HG02973 (cell line): ENCODE data around the gene SYCP2L.
A peak's percentile ranks its signal among the peaks of the same experiment; 100 is the strongest.
"Not testable (repeated sequence)": the region's sequence is repeated elsewhere in the genome, so short reads cannot be mapped to it uniquely, and the experiment has no call there.

ENCODE experiments used
- ATAC-seq: cut with Tn5 transposase; IDR thresholded peaks from one replicate; pipeline ENCODE4 v1.9.1; 2021; ENCODE audit warnings: moderate library complexity; ENCODE audit not compliant: unreplicated experiment

The SYCP2L gene

DNA sequence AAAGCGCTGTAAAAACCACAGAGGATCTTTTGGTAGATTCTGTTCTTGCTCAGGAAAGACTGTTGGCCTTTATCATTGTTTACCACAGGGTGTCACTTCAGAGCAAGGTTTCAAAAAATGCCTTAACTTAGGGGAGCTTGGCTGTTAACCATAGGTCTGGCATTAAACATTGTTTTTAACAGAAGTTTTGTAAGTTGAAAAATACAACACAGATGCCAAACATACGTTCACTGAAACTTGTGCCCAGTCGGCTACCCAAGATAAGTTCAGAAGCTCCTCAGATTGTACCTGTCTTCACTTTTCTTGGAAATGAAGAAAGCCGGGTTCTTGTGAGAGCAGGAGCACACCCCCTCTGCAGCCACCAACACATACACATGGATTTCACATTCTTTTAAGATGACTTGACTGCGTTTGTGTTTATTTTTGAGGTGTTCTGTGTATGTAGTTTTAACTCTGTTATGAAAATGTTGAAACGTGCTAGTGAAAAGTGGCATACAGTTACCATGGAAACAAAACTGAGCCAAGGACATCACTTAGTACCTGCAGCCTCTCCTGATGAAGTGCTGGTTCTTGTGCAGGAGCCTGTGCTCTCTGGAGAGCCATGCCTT lies 64.9 kb downstream of the SYCP2L start:
- ATAC-seq, result no peak

DNA sequence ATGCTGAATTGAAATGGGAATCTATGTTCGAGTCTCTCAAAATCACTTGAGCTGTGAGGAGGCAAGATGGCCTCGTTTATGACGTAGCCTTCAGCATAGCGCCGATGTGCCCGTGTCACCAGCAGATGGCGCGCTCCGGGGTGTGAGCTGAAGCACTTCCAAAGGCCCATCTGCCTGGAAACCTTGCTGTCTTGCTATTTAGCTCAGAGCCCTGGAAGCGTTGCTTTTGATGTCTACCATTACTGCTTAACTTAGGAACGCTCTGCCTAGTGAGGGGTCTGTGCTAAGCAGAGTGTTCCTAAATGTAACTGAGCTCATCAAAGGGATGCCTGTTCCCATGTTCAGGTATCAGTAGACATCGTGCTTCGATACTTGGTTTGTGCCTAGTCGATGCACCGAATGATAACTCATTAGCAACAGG lies 67.7 kb downstream of the SYCP2L start:
- ATAC-seq, result peak; percentile 83

DNA sequence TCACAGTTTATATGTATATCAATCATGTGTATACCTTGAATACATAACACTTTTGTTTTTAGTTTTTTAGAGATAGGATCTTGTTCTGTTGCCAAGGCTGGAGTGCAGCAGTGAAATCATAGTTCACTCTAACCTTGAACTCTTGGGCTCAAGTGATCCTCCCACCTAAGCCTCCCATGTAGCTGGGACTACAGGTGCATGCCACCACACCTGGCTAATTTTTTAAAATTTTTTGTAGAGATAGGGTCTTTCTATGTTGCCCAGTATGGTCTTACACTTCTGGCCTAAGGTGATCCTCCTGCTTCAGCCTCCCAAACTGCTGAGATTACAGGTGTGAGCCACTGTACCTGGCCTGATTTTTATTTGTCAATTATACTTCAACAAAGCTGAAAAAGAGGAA lies 69.9 kb downstream of the SYCP2L start:
- no peak for ATAC-seq

DNA sequence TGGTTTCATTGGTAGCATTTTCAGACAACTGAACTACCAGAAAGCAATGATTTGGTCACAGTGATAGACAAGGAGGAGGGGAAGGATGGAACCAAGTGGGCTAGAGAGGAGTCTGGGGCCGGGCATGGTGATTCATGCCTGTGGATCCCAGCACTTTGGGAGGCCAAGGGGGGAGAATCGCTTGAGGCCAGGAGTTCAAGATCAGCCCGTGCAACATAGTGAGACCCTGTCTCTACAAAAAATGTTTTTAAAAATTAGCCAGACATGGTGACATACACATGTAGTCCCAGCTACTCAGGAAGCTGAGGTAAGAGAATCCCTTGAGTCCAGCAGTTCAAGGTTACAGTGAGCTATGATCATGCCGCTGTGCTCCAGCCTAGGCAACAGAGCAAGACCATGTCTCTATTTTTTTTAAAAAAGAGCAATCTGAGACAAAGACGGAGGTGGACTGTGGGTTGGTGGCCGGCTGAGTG lies 70.6 kb downstream of the SYCP2L start:
- ATAC-seq, result no peak

DNA sequence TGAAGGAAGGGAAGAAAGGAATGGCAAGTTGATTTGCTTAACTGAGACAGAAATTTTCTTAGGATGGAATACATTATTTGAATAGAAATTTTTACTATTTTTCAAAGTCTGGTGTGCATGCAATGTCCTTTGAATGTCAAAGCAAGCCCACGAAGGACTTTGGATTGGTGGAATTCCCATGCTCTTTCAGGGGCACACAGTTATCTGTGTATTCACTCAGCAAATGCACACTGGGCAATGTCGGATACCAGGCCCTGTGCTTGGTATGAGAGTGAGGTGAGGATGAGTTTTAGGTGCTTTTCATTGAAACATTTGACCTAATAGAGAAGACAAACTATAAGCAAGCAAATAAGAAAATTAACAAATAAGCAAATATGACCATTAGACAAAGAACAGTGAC lies 73.3 kb downstream of the SYCP2L start:
- no peak for ATAC-seq

DNA sequence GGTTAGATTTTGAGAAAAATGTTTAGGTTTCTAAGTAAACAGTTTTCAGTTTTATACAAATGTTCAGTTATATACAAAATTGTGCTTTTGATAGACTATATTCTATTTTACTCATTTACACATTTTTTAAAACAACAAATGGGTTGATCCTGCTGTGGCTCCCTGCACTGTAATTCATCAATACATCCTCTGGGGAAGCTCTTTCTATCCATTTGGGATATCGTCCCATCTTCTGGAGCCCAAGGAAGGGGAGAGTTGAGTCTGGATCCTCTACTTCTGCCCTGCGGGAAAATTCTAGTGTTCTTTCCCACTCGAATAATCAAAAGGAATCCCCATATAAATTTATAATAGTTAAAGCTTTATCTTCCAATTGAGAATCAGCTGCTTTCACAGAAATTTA lies 75.0 kb downstream of the SYCP2L start:
- ATAC-seq, result no peak

DNA sequence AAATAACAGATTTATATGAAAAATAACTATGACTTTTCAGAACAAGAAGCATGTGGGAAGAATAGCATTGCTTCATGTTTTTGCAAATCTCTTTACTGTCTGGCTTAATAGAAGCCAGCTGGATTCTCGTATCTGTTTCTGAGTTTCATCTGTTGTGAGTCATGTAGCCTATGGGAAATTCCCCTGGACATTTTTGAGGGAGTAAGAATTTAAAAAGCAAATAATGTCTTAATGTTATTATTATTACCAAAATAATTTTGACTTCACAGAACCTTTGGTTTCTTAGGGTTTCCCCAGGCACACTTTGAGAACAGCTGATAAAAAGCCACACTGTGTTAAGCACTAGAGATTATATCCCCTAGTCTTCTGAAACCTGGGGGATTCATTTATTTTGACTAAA lies 75.8 kb downstream of the SYCP2L start:
- peak; percentile 61 for ATAC-seq

DNA sequence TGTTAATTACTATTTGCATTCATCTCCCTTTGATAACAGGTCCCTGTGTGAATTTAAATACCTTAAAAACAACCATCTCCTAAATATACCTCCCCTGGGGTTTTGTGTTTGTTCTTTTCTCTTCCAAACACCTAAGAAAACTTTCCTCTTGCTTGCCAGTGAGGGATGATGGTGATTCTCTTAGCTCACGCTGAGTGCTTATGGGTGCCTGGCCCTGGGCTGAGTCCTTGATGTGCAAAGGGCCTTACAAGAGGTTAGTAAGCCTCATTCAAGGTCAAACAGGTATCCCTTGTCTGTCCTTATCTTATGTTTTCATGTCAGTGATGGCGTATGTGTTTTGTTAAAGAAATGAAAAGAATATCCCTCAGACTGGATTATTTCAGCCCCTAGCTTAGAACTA lies 76.3 kb downstream of the SYCP2L start:
- ATAC-seq, result no peak

DNA sequence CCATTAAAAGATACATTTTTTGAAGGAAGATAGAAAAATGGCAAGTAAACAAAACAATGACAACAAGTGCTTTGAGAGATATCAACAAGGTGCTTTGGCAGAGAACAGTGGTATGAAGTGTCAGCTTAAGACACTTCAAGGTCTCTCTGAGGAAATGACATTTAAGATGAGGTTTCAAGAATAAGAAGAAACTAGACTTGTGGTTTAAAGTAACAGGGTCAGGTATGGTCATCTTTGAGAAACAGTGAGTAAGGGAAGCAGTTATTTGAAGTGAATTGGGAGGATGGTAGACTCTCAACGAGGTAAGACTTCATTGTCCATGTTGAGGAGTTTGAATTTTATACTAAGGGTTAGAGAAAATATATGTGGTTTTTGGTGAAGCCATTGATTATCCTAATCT lies 77.8 kb downstream of the SYCP2L start:
- peak; percentile 97 for ATAC-seq

DNA sequence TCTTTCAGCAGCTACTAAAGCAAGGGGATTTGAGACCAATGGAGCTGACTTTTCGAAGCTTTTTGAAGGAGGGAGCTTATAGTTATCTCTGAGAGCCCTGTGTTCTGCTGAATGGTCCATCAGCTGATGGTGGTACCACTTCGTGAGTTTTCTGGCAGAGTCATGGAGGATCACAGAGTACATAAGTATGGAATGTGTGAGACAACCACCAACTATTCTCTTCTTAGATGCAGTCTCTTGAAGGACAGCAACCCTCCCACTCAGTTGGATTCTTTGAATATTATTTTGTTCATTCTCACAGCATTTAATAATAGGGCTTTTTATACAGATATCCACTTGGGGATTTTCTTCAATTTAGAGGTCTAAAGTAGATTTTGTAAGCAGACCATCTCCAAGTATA lies 81.9 kb downstream of the SYCP2L start:
- no peak for ATAC-seq

DNA sequence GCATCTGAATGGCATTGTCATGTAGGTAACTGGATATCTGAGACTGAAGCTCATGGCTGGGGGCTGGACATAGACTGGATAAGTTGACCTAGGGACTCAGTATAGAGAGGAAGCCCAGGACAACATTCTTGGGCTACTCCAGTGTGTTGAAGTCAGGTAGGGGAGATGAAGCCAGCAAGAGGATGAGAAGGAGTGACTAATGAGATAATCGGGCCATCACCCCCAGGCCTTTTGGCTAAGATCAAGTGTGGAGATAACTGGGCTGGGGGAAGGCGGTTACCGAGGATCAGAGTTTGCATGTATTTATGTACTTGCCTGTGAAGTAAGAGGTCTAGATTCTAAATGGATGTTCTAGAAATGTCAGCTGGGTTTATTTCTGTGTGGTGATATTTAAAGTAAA lies 83.9 kb downstream of the SYCP2L start:
- ATAC-seq, result no peak

DNA sequence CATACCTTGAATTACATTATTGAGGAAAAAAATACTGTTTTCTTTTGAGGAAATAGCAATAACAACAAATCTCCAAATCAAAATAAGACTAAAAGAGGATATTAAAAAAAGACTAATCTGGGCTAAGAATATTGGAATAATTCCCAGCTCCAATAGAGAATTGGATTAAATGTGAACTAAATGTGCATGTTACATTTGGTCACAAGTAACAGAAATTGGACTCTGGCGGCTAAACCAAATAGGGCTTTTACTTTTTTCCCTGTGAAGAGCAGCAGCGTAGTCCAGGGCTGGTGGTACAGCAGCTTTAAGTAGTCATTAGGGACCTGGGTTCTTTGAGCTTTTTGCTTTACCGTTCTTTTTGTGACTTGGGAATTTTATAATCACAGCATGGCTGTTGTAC lies 85.3 kb downstream of the SYCP2L start:
- no peak for ATAC-seq

DNA sequence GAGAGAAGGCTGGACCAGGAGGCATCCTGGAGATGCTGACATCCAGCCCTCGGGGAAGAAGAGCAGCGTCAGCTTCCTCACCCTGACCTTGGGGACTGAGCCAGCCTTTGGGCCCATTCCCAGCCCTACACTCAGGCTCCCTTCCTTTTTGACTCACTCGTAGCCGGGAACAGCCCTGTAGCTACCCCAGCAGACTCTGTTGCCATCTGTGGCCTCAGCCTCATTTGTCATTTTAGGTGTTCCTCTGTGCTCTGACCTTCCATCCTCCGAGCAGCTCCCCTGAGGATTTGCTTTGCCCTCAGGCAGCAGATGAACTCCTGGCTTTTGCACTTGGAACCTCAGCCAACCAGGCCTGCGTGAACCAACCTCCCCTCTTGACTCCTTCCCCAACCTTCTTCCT lies 89.7 kb downstream of the SYCP2L start:
- no peak for ATAC-seq

DNA sequence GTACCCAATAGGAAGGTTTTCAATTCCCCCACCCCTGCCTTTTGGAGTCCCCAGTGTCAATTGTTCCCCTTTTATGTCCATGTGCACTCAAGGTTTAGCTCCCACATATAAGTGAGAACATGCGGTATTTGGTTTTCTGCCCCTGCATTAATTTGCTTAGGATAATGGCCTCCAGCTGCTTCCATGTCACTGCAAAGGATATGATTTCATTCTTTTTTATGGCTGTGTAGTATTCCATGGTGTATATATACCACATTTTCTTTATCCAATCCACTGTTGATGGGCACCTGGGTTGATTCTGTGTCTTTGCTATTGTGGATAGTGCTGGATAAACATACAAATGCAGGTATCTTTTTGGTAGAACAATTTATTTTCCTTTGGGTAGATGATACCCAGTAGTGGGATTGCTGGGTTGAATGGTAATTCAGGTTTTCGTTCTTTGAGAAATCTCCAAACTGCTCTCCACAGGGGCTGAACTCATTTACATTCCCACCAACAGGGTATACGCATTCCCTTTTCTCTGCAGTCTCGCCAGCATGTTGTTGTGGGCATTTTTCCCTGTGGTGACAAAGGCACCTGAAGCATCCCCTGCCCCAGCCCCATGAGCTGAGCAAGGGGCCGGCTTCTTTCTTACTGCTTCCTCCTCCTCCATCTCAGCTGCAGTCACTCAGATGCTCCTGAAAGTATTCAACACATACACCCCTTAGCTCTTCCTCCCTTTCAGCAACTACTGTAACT lies 90.5 kb downstream of the SYCP2L start:
- no peak for ATAC-seq

DNA sequence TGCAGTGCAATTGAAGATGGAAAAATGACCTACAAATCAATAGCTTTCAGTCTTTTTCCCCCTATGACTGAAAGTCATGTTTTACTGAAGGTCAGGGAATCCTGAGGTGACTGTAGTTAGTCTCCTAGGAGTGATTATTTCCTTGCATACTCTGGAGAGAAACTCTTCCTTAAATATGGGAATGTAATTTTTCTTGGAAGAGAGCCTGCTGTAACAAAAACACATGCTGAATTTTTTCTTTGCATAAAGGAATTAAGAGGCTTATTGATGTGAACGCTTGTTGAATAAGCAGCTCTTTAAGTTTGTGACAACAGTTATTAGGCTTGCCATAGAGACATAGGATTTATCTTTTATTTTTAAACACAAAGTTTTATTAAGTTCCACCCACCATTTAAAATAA lies 92.8 kb downstream of the SYCP2L start:
- no peak for ATAC-seq

DNA sequence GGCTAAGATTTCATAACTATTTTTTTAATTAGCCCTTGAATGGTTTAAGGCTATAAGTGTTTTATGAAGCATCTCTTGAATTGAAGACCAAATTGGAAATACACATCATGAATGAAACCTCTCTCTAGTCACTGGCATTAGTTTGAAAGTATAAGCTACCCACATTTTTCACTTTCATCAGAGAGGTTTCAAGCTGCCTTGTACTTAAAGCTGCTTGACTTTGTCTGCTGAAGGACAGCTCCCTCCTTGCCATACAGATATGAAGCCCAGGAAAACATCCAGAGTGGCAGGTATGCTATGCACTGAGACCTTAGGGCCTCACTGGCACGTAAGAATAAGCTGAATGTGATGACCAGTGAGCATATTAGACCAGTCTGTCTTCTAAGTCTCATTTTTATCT lies 94.6 kb downstream of the SYCP2L start:
- ATAC-seq, result no peak

DNA sequence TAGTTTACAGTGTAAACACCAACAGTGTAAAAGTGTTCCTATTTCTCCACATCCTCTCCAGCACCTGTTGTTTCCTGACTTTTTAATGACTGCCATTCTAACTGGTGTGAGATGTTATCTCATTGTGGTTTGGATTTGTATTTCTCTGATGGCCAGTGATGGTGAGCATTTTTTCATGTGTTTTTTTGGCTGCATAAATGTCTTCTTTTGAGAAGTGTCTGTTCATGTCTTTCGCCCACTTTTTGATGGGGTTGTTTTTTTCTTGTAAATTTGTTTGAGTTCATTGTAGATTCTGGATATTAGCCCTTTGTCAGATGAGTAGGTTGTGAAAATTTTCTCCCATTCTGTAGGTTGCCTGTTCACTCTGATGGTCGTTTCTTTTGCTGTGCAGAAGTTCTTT lies 98.1 kb downstream of the SYCP2L start:
- not testable (repeated sequence) for ATAC-seq

DNA sequence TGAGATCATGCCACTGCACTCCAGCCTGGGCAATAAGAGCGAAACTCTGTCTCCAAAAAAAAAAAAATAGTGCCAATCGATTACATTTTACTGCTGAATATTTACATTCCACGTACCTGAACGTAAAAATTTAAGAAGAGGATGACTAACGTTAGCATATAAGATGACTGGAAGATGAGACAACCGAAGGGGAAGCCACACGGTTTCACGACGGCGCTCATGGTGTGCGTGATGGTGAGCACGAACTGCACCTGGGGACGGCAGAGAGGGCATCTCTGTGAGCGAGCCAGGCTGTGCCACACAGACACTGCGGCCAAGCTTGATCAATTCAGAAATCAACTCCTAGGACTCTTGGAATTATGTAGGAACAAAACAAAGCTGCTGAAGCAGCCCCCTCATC lies 102.7 kb downstream of the SYCP2L start:
- ATAC-seq, result no peak

DNA sequence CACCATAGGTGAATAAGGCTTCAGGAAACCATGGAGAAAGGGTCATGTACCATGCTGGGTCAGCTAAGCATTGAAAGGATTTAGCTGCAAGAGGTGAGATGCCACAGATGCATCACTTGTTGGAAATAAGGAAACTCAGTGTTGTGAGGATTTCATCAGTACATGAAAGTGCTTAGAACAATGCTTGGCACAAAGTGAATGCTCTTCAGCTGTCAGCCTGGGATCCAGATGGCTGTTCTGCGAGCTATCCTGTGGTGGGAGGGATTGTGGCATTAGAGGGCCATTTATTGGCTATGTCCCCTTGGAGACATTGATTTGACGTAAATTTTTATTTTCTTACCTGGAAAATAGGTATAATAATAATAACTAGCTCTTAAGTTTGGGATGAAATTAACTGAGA lies 104.3 kb downstream of the SYCP2L start:
- ATAC-seq, result no peak

DNA sequence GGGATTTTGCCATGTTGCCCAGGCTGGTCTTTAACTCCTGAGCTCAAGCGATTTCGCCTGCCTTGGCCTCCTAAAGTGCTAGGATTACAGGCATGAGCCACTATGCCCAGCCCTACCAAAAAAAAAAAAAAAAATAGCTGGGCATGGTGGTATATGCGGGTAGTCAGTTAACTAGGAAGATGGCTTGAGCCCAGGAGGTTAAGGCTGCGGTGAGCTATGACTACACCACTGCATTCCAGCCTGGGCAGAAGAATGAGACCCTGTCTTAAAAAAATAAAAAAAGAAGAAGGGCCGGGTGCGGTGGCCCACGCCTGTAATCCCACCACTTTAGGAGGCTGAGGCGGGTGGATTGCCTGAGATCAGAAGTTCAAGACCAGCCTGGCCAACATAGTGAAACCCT lies 107.0 kb downstream of the SYCP2L start:
- ATAC-seq, result no peak

DNA sequence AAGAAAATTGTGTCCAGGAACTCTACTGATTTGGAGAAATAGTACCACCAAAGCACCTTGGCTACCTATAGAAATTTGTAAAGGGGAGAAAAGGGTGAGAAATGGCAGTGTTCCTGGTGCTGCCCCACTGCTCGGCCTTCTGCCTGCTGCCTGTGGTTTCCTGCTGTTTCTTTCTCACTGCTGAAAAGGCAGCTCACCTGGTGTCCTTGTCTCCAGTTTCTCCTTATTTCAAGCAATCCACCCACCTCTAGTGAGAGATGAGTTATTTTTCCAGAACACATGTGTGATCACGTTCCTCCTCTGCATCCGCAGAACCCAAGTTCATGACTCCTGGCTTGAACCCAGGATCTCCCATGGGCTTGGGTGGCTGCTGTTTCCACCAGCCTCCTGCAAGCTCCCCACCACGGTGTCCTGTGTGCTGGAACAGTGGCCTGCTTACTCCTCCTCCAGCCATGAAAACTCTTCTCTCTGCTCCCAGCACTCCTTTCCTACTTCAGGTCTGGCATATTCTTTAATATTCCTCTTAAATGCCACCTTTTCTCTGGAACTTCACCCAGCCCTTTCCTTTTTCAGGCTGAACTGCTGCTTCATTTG lies 108.4 kb downstream of the SYCP2L start:
- ATAC-seq, result no peak

DNA sequence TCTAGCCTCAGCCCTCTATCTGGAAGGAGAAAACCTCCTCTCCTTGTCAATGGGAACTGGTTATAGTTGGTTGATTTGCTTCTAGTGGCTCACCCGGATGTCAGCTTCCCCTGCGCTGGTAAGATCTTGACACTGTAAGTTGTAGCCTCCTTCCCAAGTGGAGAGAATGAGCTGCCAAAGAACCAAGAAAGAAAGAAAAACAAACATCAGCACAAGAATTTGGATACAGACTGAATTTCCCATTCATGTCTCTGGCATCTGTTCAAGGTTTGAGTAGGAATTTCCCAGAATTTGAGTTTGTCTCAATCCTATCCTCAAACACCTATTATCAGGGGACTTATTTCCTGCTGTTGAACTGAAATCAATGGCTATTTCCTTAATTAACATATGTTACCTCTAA lies 113.1 kb downstream of the SYCP2L start:
- ATAC-seq, result no peak
